GM18519 (cell line): ENCODE data around the gene FAM216A.

Experiments
- ATAC-seq: cut with Tn5 transposase; IDR thresholded peaks from one replicate; pipeline ENCODE4 v1.9.1; 2021; ENCODE audit warnings: mild to moderate bottlenecking, moderate library complexity; ENCODE audit not compliant: unreplicated experiment, low FRiP score

Gene FAM216A

GRCh38 chr12:110537605-110538409 lies 69.2 kb downstream of the FAM216A start:
- no peak for ATAC-seq

- no peak for ATAC-seq
These were observed 70.4 kb downstream of the FAM216A start for GRCh38 chr12:110538869-110539622.
